ENCODE results near the gene CRADD. TPM values are rescaled to one million over a fixed set of nuclear protein-coding genes. Genes with fewer than 3 reads are reported as not detected.

Gene CRADD
- total RNA-seq, 1 experiment from 2014 or later, result 7.6 TPM

DNA sequence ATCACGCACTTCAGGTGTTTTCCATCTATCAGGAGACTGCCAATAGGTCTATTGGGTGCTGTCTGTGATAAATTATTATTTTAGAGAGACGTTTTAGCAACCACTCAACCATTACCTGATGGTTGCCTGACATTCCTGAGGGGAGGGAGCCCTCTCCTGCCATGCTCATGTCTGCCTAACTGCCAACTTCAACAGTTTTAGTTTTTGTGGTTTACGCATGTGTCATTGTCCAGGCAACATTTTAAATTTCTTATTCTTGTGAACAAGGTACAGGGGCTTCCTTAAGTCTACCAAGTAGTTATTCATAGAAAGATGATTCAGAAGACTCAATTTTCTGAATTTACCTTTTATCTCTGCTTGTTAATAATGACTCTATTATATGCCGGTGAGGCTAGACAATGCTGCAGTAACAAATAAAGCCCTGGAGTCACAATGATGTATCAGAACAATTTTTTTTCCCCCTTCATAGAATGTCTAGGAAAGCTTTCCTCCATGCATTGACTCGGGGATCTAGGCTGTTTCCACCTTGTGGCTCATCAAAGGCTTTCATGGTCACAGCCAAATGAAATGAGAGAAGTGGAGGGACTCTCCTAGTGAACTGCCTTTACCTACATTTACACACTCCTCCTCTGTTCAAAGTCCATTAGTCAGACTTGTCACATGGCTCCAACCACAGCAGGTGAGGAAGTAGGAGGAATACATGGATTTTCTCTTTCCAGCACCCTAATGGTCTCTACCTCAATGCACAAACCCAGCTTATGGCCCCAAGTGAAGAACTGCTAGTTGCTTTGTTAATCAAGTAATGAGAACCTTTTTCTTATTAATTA, 225.8 kb downstream of the CRADD start:
- no peak overlapping the region for H2BK20ac ChIP-seq (ENCODE audit: low read depth, low read length, poor library complexity, severe bottlenecking)
- no peak overlapping the region for H3K14ac ChIP-seq (ENCODE audit: insufficient read depth, low read length)
- no peak overlapping the region for H2BK120ac ChIP-seq (ENCODE audit: low read depth, low read length, poor library complexity, severe bottlenecking)
- no peak overlapping the region for H2BK12ac ChIP-seq (ENCODE audit: insufficient read length, low read depth, low read length)
- Mint-ChIP-seq H3K27me3 (ENCODE audit: low read depth) (peaks cover 1% of the 10 kb centered on the region; the same call in 1 of the 2 replicates), H3K36me3 (ENCODE audit: insufficient read depth in 1 of 3, low read depth in 3 of 3) (peaks cover 0 to 12% (median 0%) of the 10 kb centered on the region in 3 experiments; a peak in 3 of 7 replicates), H3K27ac (no peak overlapping the region), H3K4me1 (peaks cover 4 to 7% of the 10 kb centered on the region in 2 experiments; a peak in 3 of 4 replicates), H3K9me3 (peaks cover 13 to 15% of the 10 kb centered on the region in 2 experiments), H3K4me3 (no peak overlapping the region)
- no peak overlapping the region for H2AK5ac ChIP-seq (ENCODE audit: insufficient read length, low read length)
- H3K4ac ChIP-seq (ENCODE audit: low read depth, low read length), result no peak overlapping the region
- H3K23me2 ChIP-seq (ENCODE audit: insufficient read length, low read depth, low read length, poor library complexity, severe bottlenecking), result no peaks in the 10 kb centered on the region
- no CpG with 5 or more reads among the region's 5 CpGs for WGBS (ENCODE audit: extremely low coverage, insufficient read length, low lambda C conversion rate)
- H3K27ac ChIP-seq (ENCODE audit: insufficient read length, low read depth, low read length), result no peak overlapping the region
- H3T11ph ChIP-seq (ENCODE audit: low read length), result no peak overlapping the region
- H3K4me1 ChIP-seq (ENCODE audit: insufficient read depth, low read length), result no peaks in the 10 kb centered on the region
- no peaks in the 10 kb centered on the region for H3K9me3 ChIP-seq (ENCODE audit: control insufficient read depth, low read depth, low read length)
- no peak overlapping the region for H3K56ac ChIP-seq (ENCODE audit: insufficient read length, low read depth, low read length)
- no peak for DNase-seq
- H3K4me2 ChIP-seq (ENCODE audit: insufficient read depth, insufficient read length, low read length), result no peak overlapping the region
- no peak overlapping the region for H3K23ac ChIP-seq (ENCODE audit: insufficient read length, low read depth, low read length)
- no peak overlapping the region for H4K91ac ChIP-seq (ENCODE audit: insufficient read length, low read depth, low read length)
- H3K18ac ChIP-seq (ENCODE audit: insufficient read length, low read depth, low read length), result no peak overlapping the region
- TF ChIP-seq, protein P1, sequence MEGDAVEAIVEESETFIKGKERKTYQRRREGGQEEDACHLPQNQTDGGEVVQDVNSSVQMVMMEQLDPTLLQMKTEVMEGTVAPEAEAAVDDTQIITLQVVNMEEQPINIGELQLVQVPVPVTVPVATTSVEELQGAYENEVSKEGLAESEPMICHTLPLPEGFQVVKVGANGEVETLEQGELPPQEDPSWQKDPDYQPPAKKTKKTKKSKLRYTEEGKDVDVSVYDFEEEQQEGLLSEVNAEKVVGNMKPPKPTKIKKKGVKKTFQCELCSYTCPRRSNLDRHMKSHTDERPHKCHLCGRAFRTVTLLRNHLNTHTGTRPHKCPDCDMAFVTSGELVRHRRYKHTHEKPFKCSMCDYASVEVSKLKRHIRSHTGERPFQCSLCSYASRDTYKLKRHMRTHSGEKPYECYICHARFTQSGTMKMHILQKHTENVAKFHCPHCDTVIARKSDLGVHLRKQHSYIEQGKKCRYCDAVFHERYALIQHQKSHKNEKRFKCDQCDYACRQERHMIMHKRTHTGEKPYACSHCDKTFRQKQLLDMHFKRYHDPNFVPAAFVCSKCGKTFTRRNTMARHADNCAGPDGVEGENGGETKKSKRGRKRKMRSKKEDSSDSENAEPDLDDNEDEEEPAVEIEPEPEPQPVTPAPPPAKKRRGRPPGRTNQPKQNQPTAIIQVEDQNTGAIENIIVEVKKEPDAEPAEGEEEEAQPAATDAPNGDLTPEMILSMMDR (conservative IDR thresholded peaks at IDR 0.05), result no peak
- no peaks in the 10 kb centered on the region for H3K27me3 ChIP-seq (ENCODE audit: insufficient read depth, low read length)
- no peak overlapping the region for H2BK5ac ChIP-seq (ENCODE audit: insufficient read length, low read length)
- no peaks in the 10 kb centered on the region for H3K79me2 ChIP-seq (ENCODE audit: insufficient read depth, low read length)
- H3K79me1 ChIP-seq (ENCODE audit: insufficient read depth, low read depth, low read length, poor library complexity, severe bottlenecking), result no peaks in the 10 kb centered on the region
- H4K5ac ChIP-seq (ENCODE audit: insufficient read length, low read depth, low read length), result no peak overlapping the region
- H4K20me1 ChIP-seq (ENCODE audit: control insufficient read depth, insufficient read depth, insufficient read length), result no peaks in the 10 kb centered on the region
- H3K9ac ChIP-seq (ENCODE audit: extremely low read depth, insufficient read length, low read length), result no peak overlapping the region
- H4K8ac ChIP-seq (replicated peaks; ENCODE audit: insufficient read length, low read depth, low read length), result no peak overlapping the region
- H2AFZ ChIP-seq (ENCODE audit: low read length), result no peak overlapping the region
- H2BK15ac ChIP-seq (ENCODE audit: low read depth, low read length), result no peak overlapping the region

Measured in H9 (cell line).